HL-60/S4 treated with retinoic acid at 250 ng/mL for 4 days and 3 days (cell line): Measurements from ENCODE around the gene SIK3.

Source experiments
- in situ Hi-C: fragments of 300-500 bp; cut with MboI; formaldehyde crosslinking; loops from 2 replicates; pipeline ENCODE4 v1.7.0; 2022; ENCODE audit warnings: low sequenced_read_pairs

Gene SIK3

GRCh38 chr11:117017456-117017855 is 80.8 kb downstream of the SIK3 start:
- in situ Hi-C loops: no loop called here

DNA sequence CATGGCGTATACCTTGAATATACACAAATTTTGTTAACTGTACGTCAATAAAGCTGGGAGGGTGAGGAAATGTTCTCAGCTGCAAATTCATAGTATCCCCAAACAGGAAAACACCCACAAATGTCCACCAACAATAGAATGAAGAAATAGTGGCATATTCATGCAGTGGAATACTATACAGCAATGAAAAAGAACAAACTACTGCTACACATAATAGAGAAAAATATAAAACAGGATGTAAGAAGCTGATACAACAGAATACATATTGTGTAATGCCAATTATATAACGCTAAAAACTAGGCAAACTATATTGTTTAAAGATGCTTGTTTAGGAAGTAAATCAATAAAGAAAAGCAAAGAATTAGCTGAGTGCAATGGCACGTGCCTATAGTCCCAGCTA is 81.5 kb downstream of the SIK3 start:
- in situ Hi-C loops: no loop called here

GRCh38 chr11:117016246-117016645 is 82.0 kb downstream of the SIK3 start:
- in situ Hi-C loops: no loop called here

- in situ Hi-C loops: no loop called here
Observed at GRCh38 chr11:117011541-117011898, 86.7 kb downstream of the SIK3 start.

DNA sequence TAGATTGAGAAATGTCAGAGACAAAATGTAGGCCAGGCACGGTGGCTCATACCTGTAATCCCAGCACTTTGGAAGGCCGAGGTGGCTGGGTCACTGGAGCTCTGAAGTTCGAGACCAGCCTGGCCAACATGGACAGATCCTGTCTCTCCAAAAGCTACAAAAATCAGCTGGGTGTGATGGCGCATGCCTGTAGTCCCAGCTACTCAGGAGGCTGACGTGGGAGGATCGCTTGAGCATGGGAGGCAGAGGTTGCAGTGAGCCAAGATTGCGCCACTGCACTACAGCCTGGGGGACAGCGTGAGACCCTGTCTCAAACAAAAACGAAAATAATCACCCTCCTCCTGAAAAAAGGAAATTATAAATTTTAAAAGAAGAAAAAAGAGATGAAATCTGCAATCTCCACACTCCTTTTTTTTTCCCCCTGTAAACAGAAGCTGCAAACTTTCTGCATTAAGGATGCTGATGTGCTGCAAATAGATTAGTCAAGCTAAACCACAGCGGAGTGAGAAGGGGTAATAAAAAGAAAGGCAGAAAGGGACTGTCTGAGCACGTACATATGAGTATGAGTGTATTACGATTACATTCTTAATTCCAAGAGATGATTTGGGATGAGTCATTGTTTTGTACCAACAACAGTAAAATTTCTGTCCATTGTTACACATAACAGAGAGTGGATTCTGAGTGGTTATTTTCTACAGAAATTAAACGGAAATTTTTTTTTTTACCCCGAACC is 87.3 kb downstream of the SIK3 start:
- in situ Hi-C loops: no loop called here

DNA sequence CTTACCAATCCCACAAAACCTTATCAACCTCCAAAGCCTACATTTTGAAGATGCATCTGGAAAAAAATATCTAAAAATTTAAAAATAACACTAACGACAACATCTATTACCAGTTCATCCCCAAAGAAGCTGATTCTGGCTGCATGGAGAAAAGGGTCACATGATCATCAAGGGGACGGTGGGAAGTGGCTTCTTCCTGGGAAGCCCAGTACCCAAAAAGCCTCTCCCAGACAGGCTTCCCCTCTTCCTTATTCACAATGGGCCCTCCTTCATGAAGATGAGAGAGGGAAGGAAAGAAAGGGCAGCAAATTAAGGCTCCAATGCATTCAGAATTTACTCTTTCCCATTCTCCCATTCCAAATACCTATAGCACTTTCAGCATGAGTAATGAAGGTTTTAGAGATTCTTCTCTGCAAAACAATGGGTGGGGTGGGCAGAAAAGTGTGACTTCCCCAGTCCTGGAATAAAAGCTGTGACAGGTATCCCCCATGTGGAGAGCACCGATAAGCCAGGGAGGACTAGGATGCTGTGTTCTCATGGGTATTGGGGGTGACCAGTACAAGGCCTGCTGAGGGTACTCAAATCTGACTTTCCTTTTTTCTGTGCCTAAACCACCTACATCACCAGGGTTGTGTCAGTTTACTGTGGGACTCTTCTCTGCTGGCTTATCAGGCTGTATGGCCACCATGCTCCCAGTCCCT is 88.2 kb downstream of the SIK3 start:
- in situ Hi-C loops: no loop called here

DNA sequence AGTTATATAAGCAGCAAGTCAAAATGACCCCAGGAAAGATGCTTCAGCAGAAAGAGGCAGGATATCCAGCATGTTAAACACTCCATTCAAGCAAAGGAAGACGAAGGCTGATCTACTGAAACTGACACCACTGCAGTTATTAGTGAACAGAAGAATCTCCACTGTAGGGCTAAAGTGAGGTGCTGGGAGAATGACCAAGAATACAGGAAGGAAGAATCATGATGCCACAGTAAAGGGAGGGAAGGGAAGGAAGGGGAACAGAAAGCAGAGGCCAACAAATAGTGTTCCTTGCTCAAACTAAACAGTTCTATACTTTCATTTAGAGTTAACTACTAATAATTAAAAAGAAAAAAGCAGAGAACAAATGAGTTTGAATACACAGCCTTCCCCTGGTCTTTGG is 92.5 kb downstream of the SIK3 start:
- in situ Hi-C loops: no loop called here

GRCh38 chr11:117002639-117003299 is 95.5 kb downstream of the SIK3 start:
- in situ Hi-C loops: no loop called here

DNA sequence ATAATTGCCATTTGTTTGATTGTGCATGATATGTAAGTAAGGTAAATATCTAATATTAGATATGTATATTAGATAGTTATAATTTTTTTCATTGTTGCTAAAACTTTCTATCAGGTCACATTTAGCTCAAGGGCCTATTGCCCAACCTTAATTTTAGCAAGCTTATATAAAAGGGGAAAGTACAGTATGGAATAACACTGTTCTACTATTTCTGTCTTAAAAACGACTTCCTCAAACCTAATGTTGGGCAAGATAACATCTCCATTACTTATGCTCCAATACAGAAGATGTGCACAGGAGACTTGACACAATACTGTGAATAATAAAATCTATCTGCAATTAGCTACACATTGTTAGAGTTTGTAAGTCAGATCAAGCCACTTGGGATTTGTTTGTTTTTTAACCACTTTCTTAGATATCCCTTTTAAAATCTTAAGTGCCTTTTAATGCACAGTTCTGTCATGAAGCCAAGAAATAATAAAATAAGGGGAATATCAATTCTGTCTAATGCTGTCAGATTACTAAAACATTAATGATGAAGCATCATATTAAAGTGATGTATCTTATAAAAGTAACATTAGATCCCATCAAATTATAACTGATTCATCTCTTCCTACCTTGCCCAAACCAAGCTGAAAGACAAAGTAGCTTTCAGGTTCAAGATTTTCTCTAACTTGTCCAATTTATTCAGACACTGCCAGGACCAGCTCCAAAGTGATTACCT is 98.1 kb downstream of the SIK3 start:
- in situ Hi-C loops: no loop called here

GRCh38 chr11:116997071-116997470 is 101.2 kb downstream of the SIK3 start:
- in situ Hi-C loops: no loop called here

DNA sequence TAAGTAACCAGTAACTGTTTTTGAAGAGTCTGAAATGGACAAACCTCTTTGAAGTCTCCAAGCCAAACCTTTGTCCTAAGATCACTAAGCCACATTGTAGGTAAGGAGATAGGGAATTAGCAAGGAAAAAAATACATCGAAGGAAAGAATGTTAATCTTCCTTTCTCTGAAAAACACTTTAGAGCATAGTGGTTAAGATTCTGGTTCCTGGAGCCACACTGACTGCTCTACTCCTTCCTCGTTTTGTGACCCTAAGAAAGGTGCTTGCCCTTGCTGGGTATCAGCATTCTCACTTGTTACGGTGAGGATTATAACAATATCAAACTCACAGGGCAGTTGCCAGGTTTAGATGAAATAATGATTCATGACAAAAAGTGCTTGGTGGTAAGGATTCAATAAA is 104.0 kb downstream of the SIK3 start:
- in situ Hi-C loops: no loop called here

DNA sequence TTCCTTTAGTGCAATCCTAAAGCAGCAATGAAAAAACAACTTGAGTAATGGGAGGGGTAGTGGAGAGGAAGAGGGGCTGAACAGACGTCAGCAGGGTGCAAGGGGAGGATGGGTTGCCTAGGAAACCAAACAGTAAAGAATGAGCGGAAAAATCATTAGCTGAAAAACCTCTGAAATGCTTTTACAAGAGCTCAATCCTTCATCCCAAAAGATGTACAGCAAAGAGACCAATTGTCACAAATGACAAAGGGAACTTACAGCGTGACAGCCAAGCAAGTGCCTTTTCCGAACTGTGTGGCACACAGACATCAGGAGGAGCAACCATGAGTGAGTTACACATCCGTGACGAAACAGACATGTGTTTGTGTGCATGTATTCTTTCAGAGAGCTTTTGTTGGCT is 104.6 kb downstream of the SIK3 start:
- in situ Hi-C loops: no loop called here

DNA sequence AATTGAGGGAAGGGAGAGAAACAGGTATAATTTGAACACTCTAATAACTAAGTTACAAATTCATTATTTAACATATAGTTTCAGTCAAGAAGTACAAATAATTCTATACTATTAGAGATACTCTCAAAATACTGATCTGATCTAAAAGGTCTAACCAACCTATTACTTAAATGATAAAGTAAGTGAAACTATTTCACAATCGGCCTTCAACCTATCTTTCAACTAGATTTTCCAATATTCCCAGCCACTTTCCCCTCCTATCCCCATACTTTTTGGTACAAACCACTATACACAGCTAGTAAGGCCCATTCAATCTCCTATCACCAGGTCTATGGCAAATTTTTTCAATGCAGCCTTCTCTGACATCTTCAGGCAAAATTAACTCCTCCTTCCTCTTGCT is 106.7 kb downstream of the SIK3 start:
- in situ Hi-C loops: no loop called here

DNA sequence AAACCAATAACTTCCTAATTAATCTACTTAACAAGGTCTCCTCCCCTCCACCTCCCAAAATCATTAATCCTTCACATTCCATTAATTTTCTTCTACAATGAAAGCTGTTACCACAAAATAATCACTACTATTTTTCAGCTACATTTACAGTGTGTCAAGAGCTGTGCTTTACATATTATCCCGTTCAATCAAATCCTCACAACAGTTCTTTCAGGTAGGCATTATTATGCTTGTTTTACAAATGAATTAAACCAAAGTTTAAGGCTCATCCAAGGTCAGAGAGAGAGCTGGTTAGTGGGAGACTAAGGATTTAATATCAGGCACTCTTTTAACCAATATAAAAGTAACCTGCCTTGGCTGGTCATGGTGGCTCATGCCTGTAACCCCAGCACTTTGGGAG is 107.4 kb downstream of the SIK3 start:
- in situ Hi-C loops: no loop called here

DNA sequence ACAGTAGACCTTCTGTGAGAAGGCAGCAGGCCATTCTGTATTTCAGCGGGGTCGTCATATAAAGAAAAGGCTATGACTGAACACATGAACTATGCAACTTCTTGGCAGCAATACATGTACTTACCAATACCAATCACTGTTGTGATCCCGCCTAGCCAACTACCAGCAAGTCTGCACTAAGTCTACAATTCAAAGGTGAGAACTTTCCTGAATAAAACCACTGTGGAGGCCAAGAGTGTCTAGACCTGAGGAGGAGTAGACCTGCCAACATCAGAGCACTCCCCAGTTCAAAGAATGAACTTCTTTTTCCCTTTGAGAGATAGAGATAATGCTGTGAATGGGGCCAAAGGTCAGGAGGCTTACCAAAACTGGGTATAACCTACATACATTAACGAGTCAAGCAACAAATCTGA is 108.2 kb downstream of the SIK3 start:
- in situ Hi-C loops: no loop called here

- in situ Hi-C loops: no loop called here
Observed at GRCh38 chr11:116989184-116989583, 109.0 kb downstream of the SIK3 start.

GRCh38 chr11:116986521-116987105 is 111.6 kb downstream of the SIK3 start:
- in situ Hi-C loops: no loop called here

GRCh38 chr11:116984589-116984988 is 113.6 kb downstream of the SIK3 start:
- in situ Hi-C loops: no loop called here

- in situ Hi-C loops: no loop called here
Observed at GRCh38 chr11:116984186-116984585, 114.0 kb downstream of the SIK3 start.

DNA sequence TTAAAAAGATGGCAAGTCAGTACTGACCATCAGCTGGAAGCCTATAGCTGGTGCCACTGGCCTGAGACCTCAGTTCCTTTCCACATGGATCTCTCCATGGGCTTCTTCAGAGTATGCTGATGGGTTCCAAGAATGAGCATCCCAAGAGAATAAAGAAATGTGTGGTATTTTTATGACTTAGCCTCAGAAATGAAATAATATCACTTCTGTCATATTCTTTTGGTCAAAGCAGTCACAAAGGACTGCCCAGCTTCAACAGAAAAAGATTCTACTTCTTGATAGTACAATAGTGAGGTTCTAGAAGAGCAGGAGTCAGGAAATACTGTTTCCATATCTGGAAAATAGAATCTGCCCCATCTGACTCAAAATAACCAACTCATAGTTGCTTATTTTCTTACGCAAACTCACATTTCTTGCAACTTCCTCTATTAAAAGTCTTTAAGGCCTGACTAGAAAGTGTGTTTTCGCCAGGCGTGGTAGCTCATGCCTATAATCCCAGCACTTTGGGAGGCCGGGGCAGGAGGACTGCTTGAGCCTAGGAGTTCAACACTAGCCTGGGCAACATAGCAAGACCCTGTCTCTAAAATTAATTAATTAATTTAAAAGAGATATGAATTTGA is 116.9 kb downstream of the SIK3 start:
- in situ Hi-C loops: no loop called here
